WERI-Rb-1 (cell line): ENCODE data around the gene LMOD1.

Source experiments
- DNase-seq: peaks from one replicate; pipeline ENCODE4 v3.0.0-alpha.2; 2020
- H3K27ac ChIP-seq: fragments of 250-450 bp; sonication (Bioruptor Pico); 2 replicates; pipeline ENCODE4 v1.5.1; 2020; ENCODE audit warnings: mild to moderate bottlenecking, moderate library complexity
- H3K27me3 ChIP-seq: fragments of 250-450 bp; sonication (Bioruptor Pico); 2 replicates; pipeline ENCODE4 v1.5.1; 2021; ENCODE audit warnings: mild to moderate bottlenecking, low read depth, moderate library complexity; ENCODE audit not compliant: insufficient read depth, severe bottlenecking
- H3K36me3 ChIP-seq: fragments of 250-450 bp; sonication (Bioruptor Pico); 2 replicates; pipeline ENCODE4 v1.5.1; 2020; ENCODE audit warnings: mild to moderate bottlenecking, moderate library complexity
- H3K4me3 ChIP-seq: 2 replicates; pipeline ENCODE4 v1.5.1; 2011; ENCODE audit warnings: low read depth, mild to moderate bottlenecking, control low read depth, low read length
- H3K9me3 ChIP-seq: fragments of 250-450 bp; sonication (Bioruptor Pico); 2 replicates; pipeline ENCODE4 v1.5.1; 2021; ENCODE audit warnings: mild to moderate bottlenecking, moderate library complexity; ENCODE audit not compliant: severe bottlenecking
- CTCF ChIP-seq: IDR thresholded peaks from 2 replicates; pipeline ENCODE4 v1.5.1; 2011; ENCODE audit warnings: low read depth, mild to moderate bottlenecking, control low read depth, inconsistent platforms, low read length

Gene LMOD1

GRCh38 chr1:201883266-201883665 lies 63.1 kb downstream of the LMOD1 start:
- TF ChIP-seq CTCF, result no peak
- Histone ChIP-seq H3K9me3 (no peaks in the 10 kb centered on the region), H3K36me3 (peaks cover 33% of the 10 kb centered on the region), H3K4me3 (no peak overlapping the region), H3K27me3 (no peaks in the 10 kb centered on the region), H3K27ac (peak overlapping the region; percentile 39)
- no peak for DNase-seq

- Histone ChIP-seq H3K4me3 (no peak overlapping the region), H3K27ac (peak overlapping the region; percentile 39), H3K9me3 (no peaks in the 10 kb centered on the region), H3K27me3 (no peaks in the 10 kb centered on the region), H3K36me3 (peaks cover 38% of the 10 kb centered on the region)
- DNase-seq, result peak; percentile 21
- TF ChIP-seq CTCF, result peak; percentile 37; the same call in 1 of the 2 replicates
Observed at GRCh38 chr1:201882665-201883132, 63.6 kb downstream of the LMOD1 start.

GRCh38 chr1:201881617-201882016 lies 64.7 kb downstream of the LMOD1 start:
- H3K9me3 ChIP-seq, result no peaks in the 10 kb centered on the region
- H3K27me3 ChIP-seq, result no peaks in the 10 kb centered on the region
- H3K36me3 ChIP-seq, result peaks cover 49% of the 10 kb centered on the region
- no peak overlapping the region for H3K4me3 ChIP-seq
- no peak for TF ChIP-seq CTCF
- H3K27ac ChIP-seq, result no peak overlapping the region
- DNase-seq, result no peak

- no peaks in the 10 kb centered on the region for H3K9me3 ChIP-seq
- no peak overlapping the region for H3K4me3 ChIP-seq
- H3K36me3 ChIP-seq, result peaks cover 55% of the 10 kb centered on the region
- no peaks in the 10 kb centered on the region for H3K27me3 ChIP-seq
- no peak for TF ChIP-seq CTCF
- no peak overlapping the region for H3K27ac ChIP-seq
- no peak for DNase-seq
Observed at GRCh38 chr1:201880928-201881571, 65.3 kb downstream of the LMOD1 start.

GRCh38 chr1:201877877-201878401 lies 68.4 kb downstream of the LMOD1 start:
- TF ChIP-seq CTCF, result peak; percentile 86
- no peak overlapping the region for H3K27ac ChIP-seq

More at GRCh38 chr1:201877877-201878401, 68.4 kb downstream of the LMOD1 start:
- Histone ChIP-seq H3K36me3 (peaks cover 86% of the 10 kb centered on the region), H3K9me3 (no peaks in the 10 kb centered on the region), H3K4me3 (no peak overlapping the region), H3K27me3 (no peaks in the 10 kb centered on the region)
- DNase-seq, result peak; percentile 72
